Ovary (tissue), 1 donor: ENCODE data around the gene ZSCAN21.

Experiments used
- EP300 ChIP-seq: sonication (generic); formaldehyde crosslinking; IDR thresholded peaks from one replicate; pipeline ENCODE4 v1.6.1; 2017; ENCODE audit warnings: antibody characterized with exemption
- POLR2A ChIP-seq: fragments of 450-650 bp; IDR thresholded peaks from one replicate; pipeline ENCODE4 v1.6.1; 2017; ENCODE audit warnings: antibody characterized with exemption, mild to moderate bottlenecking, moderate library complexity

GRCh38 chr7:100074841-100075240 is 25.3 kb downstream of the ZSCAN21 start:
- TF ChIP-seq POLR2A = no peak
- TF ChIP-seq EP300 = no peak
